ENCODE data around the gene CHM. TPM values are rescaled to one million over a fixed set of nuclear protein-coding genes. Genes with fewer than 3 reads are reported as not detected.
"Not testable (repeated sequence)": the region's sequence is repeated elsewhere in the genome, so short reads cannot be mapped to it uniquely, and the experiment has no call there.

CHM gene
- total and polyA plus RNA-seq, 10 of the 15 experiments (the other 5 are each of a cell fraction or from before 2014, with no cell fraction given) = 4.8 to 19.0 (median 8.0) TPM

DNA sequence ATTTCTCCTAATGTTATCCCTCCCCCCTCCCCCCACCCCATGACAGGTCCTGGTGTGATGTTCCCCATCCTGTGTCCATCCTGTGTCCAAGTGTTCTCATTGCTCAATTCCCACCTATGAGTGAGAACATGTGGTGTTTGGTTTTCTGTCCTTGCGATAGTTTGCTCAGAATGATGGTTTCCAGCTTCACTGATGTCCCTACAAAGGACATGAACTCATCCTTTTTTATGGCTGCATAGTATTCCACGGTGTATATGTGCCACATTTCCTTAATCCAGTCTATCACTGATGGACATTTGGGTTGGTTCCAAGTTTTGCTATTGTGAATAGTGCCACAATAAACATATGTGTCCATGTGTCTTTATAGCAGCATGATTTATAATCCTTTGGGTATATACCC lies 113.0 kb downstream of the CHM start:
- H3K27me3 ChIP-seq (replicated peaks in 1 of 2; ENCODE audit: control insufficient read depth in 2 of 2, insufficient read depth in 2 of 2, low read length in 1 of 2); H4K20me1 ChIP-seq (ENCODE audit: control insufficient read depth, insufficient read depth); H3K27ac ChIP-seq (ENCODE audit: control insufficient read depth, insufficient read depth); CTCF ChIA-PET; ATAC-seq; H3K4me3 ChIP-seq; BruUV-seq (replicated peaks); SMC1A ChIA-PET (ENCODE audit: uncharacterized antibody, unreplicated experiment); intact Hi-C loops (cut with micrococcal nuclease; ENCODE audit: unreplicated experiment); RAD21 ChIA-PET (ENCODE audit: unreplicated experiment); H3K4me2 ChIP-seq (ENCODE audit: control insufficient read depth, insufficient read depth); H3K9me3 ChIP-seq (replicated peaks; ENCODE audit: control insufficient read depth, insufficient read depth, low read length); FAIRE-seq; H3K9ac ChIP-seq (ENCODE audit: control insufficient read depth, insufficient read depth, low read length); DNase-seq (ENCODE audit: low read depth, low spot score); H3K79me2 ChIP-seq (ENCODE audit: control insufficient read depth, insufficient read depth, low read length); H2AFZ ChIP-seq (ENCODE audit: control insufficient read depth, low read depth, low read length); H3K36me3 ChIP-seq (ENCODE audit: control insufficient read depth in 2 of 2, insufficient read depth in 2 of 2, low read length in 1 of 2); in situ Hi-C loops (cut with MboI); POLR2A ChIA-PET; H3K4me1 ChIP-seq (ENCODE audit: control insufficient read depth, insufficient read depth, low read length): not testable (repeated sequence)
- WGBS (ENCODE audit: insufficient coverage, insufficient replicate concordance, low lambda C conversion rate, missing lambda C conversion rate) = 73% methylated on average over 2 of the region's 2 CpGs

DNA sequence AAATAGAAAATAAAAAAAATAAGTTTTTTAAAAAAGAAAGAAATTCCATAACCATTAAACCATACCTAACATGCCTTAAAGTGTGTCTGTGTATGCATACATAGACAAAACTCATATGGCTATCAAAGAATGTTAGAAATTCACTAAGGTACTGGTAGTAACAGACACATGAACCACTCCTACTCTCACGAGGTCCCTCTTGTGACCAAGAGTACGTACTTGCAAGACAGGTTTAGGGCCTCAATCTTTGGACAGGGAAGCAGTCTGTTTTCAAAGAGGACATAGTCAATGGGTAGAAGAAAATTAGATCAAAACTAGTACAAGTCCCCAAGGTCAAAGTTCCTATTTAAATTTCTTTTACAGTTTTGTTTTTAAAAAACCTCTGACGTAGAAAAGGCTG lies 117.3 kb downstream of the CHM start:
- H3K36me3 ChIP-seq (ENCODE audit: control insufficient read depth in 2 of 2, insufficient read depth in 2 of 2, low read length in 1 of 2) = no peaks in the 10 kb centered on the region; a peak in 1 of 4 replicates
- no peak overlapping the region for H2AFZ ChIP-seq (ENCODE audit: control insufficient read depth, low read depth, low read length)
- no TSS peak for BruUV-seq (replicated peaks)
- SMC1A ChIA-PET (ENCODE audit: uncharacterized antibody, unreplicated experiment) = no interaction called here
- CTCF ChIA-PET = no interaction called here
- no peaks in the 10 kb centered on the region for H3K79me2 ChIP-seq (ENCODE audit: control insufficient read depth, insufficient read depth, low read length)
- no peak for DNase-seq (ENCODE audit: low read depth, low spot score)
- WGBS (ENCODE audit: insufficient coverage, insufficient replicate concordance, low lambda C conversion rate, missing lambda C conversion rate) = 54% methylated on average over 3 of the region's 3 CpGs
- POLR2A ChIA-PET = no interaction called here
- no peaks in the 10 kb centered on the region; the same call in 1 of the 3 replicates for H3K9me3 ChIP-seq (replicated peaks; ENCODE audit: control insufficient read depth, insufficient read depth, low read length)
- H3K4me3 ChIP-seq = no peak overlapping the region
- intact Hi-C loops (cut with micrococcal nuclease; ENCODE audit: unreplicated experiment) = no loop called here
- H3K4me1 ChIP-seq (ENCODE audit: control insufficient read depth, insufficient read depth, low read length) = no peaks in the 10 kb centered on the region
- H3K9ac ChIP-seq (ENCODE audit: control insufficient read depth, insufficient read depth, low read length) = no peak overlapping the region
- RAD21 ChIA-PET (ENCODE audit: unreplicated experiment) = no interaction called here
- FAIRE-seq = no peak
- no peak for ATAC-seq
- no peaks in the 10 kb centered on the region for H3K27me3 ChIP-seq (replicated peaks in 1 of 2; ENCODE audit: control insufficient read depth in 2 of 2, insufficient read depth in 2 of 2, low read length in 1 of 2)
- in situ Hi-C loops (cut with MboI) = no loop called here
- no peak overlapping the region for H3K27ac ChIP-seq (ENCODE audit: control insufficient read depth, insufficient read depth)
- H4K20me1 ChIP-seq (ENCODE audit: control insufficient read depth, insufficient read depth) = no peaks in the 10 kb centered on the region
- no peak overlapping the region for H3K4me2 ChIP-seq (ENCODE audit: control insufficient read depth, insufficient read depth)
- no peak for TF ChIP-seq TCF7 (IDR thresholded peaks at IDR 0.05; ENCODE audit: borderline replicate concordance)
- TF ChIP-seq, protein P1, sequence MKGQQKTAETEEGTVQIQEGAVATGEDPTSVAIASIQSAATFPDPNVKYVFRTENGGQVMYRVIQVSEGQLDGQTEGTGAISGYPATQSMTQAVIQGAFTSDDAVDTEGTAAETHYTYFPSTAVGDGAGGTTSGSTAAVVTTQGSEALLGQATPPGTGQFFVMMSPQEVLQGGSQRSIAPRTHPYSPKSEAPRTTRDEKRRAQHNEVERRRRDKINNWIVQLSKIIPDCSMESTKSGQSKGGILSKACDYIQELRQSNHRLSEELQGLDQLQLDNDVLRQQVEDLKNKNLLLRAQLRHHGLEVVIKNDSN (IDR thresholded peaks at IDR 0.05; ENCODE audit: borderline replicate concordance, extremely low read length, insufficient read depth, low read depth, low read length) = no peak
- TF ChIP-seq SMAD1 (IDR thresholded peaks at IDR 0.05; ENCODE audit: low read depth, partially characterized antibody) = no peak
- no peak for TF ChIP-seq MXI1 (IDR thresholded peaks at IDR 0.05; ENCODE audit: low read depth, low read length)
- TF ChIP-seq, protein P2, sequence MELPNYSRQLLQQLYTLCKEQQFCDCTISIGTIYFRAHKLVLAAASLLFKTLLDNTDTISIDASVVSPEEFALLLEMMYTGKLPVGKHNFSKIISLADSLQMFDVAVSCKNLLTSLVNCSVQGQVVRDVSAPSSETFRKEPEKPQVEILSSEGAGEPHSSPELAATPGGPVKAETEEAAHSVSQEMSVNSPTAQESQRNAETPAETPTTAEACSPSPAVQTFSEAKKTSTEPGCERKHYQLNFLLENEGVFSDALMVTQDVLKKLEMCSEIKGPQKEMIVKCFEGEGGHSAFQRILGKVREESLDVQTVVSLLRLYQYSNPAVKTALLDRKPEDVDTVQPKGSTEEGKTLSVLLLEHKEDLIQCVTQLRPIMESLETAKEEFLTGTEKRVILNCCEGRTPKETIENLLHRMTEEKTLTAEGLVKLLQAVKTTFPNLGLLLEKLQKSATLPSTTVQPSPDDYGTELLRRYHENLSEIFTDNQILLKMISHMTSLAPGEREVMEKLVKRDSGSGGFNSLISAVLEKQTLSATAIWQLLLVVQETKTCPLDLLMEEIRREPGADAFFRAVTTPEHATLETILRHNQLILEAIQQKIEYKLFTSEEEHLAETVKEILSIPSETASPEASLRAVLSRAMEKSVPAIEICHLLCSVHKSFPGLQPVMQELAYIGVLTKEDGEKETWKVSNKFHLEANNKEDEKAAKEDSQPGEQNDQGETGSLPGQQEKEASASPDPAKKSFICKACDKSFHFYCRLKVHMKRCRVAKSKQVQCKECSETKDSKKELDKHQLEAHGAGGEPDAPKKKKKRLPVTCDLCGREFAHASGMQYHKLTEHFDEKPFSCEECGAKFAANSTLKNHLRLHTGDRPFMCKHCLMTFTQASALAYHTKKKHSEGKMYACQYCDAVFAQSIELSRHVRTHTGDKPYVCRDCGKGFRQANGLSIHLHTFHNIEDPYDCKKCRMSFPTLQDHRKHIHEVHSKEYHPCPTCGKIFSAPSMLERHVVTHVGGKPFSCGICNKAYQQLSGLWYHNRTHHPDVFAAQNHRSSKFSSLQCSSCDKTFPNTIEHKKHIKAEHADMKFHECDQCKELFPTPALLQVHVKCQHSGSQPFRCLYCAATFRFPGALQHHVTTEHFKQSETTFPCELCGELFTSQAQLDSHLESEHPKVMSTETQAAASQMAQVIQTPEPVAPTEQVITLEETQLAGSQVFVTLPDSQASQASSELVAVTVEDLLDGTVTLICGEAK (IDR thresholded peaks at IDR 0.05; ENCODE audit: borderline replicate concordance) = no peak
- no peak for TF ChIP-seq EED (IDR thresholded peaks at IDR 0.05; ENCODE audit: low read depth)
- no peak for TF ChIP-seq NFYB (IDR thresholded peaks at IDR 0.05; ENCODE audit: insufficient read depth, low read depth, low read length)
- TF ChIP-seq BRCA1 (IDR thresholded peaks at IDR 0.05; ENCODE audit: low read depth, low read length) = no peak
- TF ChIP-seq WRNIP1 (IDR thresholded peaks at IDR 0.05; ENCODE audit: borderline replicate concordance, low read depth, low read length) = no peak
- no peak for TF ChIP-seq RB1 (IDR thresholded peaks at IDR 0.05; ENCODE audit: borderline replicate concordance)
- TF ChIP-seq ZZZ3 (IDR thresholded peaks at IDR 0.05; ENCODE audit: control insufficient read depth, insufficient read length, low read depth) = no peak
- no peak for TF ChIP-seq TAF1 (IDR thresholded peaks at IDR 0.05; ENCODE audit: borderline replicate concordance, low read depth, low read length)
- no peak for TF ChIP-seq PML (IDR thresholded peaks at IDR 0.05; ENCODE audit: low read length)
- TF ChIP-seq BHLHE40 (IDR thresholded peaks at IDR 0.05; ENCODE audit: borderline replicate concordance in 1 of 2, low read depth in 2 of 2, low read length in 1 of 2) = no peak
